ENCODE data around the gene SMC5.
"Not testable (repeated sequence)": the region's sequence is repeated elsewhere in the genome, so short reads cannot be mapped to it uniquely, and the experiment has no call there.

SMC5 gene

DNA sequence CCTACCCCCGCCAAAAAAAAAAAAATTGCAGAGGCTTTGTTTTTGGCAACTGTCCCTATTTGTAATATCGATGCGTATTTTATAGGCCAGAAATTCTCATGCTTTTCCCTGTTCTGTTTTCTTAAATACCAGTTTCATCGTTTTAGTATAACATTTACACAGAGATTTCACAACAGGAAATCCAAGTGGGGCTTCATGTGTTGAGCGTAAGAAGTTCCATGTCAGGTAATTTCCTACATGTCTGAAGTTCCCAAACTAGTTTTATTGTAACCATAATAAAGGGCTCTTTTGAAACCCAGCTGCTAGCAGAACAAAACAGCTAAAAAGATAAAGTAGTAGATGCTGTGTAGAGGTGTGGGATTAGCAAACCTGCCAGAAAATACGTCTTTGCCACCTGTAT lies 4.2 kb downstream of the SMC5 start:
- no peak for DNase-seq

DNA sequence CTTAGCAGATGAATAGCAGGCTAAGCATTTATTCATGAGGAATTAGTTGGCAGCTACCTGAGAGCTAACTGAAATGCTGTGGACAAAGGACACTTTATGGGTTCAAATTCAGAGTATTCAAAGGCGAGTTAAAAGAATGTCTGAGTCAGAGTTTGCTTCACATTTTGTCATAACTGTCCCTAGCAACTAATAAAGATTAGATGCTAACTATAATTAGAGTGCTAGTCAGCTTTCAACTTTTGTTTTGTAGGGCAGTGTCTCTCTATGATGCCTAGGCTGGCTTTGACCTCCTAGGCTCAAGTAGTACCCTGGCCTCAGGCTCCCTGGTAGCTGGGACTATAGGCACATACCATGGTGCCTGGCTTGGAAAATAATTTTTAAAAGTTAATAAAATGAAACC lies 4.6 kb downstream of the SMC5 start:
- no peak for DNase-seq

DNA sequence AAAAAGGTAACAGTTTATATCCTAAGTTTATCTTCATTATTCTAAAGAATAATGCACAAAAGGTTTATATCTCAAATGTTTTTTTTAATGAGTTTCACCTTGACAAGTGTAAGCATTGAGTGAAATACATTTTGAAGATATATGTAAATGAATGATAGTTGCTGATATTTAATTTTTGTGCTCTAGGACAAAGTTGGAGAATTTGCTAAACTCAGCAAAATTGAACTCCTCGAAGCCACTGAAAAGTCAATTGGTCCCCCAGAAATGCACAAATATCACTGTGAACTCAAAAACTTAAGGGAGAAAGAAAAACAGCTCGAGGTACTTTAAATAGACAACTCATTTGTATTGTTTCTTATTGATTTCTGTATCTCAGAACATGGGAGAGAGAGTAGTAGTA lies 19.5 kb downstream of the SMC5 start:
- DNase-seq: no peak

DNA sequence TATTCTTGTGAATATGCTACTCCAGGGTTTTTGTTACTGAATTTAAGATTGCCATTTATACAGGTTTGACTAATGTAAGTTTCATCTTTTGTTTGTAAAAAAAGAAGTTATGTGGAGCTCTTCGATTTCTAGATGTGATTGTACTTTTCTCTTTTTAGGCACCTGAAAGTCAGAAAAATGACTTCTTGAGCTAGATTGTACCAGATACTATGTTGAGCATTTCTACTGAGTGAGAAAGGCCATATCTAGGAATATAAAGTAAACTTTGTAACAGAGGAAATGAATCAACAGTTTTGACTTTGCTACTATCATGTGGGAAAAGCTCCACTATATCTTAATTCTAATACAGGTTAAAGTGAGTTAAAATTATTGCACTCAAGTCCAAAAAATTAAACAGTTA lies 25.1 kb downstream of the SMC5 start:
- no peak for DNase-seq

DNA sequence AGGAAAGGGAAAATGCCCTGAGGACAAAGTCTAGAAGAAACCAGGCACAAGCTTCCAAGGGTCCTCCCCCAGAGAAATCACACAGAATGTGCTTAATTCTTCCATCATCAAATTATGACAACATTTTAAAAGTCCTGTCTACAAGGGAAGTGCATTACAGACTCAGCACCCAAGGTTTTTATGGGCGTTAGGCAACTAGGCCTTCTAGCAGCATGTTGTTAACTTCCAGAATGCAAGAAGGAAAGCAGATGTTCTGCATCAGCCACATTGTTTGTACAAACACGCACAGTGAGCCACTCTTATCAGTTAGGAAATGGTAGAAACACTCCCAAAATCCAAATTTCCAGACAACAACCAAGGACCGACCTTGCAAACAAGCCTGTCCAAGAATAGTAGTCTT lies 26.5 kb downstream of the SMC5 start:
- DNase-seq: peak; percentile 6

DNA sequence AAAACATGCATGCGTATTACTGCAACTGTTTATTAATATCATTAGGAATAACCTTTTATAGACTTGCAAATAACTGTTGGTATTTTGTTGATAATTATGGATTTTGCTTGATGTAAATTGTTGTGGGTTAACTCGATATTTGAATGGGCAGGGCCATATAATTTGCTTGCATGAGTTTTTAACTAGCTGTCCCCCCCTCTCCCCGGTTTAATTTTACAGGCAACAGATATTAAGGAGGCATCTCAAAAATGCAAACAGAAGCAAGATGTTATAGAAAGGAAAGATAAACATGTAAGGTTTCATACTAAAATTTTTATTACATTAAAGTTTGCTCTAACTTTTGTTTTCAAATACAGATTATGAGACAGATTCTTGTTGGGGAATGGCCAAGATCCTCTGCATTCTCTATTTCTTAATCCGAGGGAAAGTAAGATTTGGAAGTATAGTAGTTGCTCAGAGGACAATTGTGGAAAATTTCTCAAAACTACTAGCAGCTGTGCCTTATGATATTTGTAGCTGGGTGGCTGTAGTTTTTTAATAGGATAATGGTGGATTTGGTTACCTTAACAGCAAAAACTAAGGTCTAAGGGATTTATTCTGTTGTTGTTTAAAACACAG lies 27.3 kb downstream of the SMC5 start:
- DNase-seq: no peak

DNA sequence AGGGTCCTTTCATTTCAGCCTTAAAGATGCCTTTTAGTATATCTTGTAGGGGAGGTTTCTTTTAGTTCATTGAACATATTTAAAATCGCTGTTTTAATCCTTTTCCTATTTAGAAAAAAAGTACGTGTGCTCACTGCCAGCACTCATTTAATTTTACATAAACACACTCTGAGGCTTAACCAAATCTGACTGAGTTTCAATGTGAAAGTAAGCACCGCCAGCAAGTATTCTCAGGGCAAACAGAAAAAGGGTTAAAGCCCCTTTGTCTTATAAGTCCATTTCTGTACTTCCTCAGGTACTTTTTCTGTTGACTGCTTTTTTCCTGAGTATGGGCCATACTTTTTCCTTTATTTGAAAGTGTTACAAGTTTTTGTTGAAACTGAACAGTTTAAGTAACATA lies 31.8 kb downstream of the SMC5 start:
- no peak for DNase-seq

DNA sequence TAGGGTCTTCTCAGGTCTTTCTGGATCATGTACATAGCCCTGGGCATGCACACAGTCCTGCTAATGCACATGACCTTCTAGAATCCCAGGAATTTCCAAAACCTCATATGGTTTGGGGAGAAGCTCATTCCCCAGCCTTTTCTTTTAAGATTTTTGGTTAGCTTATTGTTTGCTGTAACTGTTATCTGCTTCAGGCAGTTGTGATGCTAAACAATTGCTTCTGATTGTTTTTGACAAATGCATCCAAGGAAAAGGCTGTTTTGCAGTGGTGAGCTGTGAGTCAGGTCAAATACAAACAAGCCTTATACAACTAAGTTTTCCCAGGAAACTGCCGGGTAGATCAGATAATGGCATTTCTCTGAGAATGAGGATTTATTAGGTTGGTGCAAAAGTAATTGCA lies 32.7 kb downstream of the SMC5 start:
- DNase-seq: no peak

DNA sequence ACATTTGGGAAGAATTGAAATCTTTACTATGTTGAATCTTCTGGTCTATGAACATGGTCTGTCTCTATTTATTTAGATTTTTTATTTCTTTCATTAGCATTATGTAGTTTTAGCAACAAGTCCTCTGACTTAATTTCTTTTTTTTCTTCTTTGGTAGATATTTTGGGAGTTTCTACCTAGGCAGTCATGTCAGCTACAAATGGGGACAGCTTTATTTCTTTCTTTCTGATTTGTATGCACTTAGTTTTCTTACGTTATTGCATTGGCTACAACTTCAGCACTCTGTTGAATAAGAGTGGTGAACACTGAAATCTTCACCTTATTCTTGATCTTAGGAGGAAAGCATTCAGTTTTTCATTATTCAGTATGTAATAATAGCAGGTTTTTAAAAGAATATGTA lies 33.5 kb downstream of the SMC5 start:
- DNase-seq: no peak

DNA sequence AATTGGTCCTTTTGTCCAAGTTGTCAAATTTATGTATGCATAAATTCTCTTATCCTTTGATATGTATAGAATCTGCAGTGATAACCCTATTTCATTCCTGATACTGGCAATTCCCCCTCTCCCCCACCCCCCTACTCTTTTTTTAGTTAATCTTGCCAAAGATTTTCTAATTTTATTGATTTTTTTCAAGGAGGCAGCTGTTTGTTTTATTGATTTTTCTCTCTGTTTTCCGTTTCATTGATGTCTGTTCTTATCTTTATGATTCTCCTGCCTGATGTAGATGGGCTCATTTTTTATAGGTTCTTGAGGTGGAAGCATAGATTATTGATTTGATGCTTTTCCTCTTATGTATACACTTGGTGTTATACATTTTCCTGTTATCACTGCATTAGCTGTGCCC lies 34.4 kb downstream of the SMC5 start:
- no peak for DNase-seq

DNA sequence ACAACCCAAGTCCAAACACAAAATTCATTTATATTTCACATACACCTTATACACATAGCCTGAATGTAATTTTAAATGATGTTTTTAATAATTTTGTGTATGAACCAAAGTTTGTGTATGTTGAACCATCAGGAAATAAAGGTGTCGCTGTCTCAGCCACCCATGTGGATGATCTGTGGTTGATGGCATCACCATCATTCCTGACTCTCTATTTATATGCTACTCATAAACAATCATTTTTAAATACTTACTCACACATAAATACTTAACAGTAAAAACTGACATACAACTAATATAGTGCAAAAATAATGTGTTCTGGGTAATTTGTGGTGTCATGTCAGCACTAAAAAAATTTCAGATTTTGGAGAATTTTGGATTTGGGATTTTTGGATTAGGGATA lies 38.4 kb downstream of the SMC5 start:
- no peak for DNase-seq

DNA sequence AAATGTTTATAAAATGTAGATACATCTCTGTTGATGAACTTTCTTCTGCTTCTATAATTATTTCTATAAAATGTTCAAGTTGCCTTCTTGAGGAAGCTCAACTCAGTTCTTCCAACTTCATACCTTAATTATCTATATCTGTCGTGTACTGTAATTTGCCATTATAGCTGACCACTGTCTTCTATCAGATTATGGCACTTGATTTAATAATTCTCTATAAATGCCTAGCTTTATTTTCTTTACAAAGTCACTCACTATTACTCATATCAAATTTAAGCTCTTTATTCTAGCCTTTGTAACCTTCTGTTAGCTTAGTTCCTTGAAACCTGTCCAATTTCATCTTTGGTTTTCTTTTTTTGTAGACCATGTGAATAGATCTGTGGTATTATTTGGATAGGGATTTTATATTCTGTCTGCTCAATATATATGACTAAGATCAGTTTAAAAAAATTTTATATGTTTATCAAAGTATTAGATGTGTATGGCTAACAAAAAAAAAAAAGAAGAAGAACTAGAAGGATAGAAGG lies 39.5 kb downstream of the SMC5 start:
- DNase-seq: no peak

DNA sequence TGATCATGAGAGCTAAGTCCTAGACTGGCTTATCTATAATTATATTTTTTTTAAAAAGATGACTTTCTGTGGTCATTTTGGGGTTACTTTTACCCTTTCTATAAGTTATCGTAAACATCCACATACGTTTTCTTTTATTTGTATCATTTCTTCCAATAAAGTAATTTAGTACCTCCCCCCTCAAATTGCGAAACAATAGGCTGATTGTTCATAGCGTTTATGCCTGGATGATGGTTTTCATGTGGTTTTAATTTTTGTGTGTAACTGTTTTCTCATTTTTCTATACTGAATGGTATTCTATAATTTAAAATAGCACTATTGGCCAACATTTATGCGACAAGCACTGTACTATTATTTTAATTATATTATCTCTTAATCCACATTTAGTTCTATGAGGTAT lies 44.5 kb downstream of the SMC5 start:
- DNase-seq: no peak

DNA sequence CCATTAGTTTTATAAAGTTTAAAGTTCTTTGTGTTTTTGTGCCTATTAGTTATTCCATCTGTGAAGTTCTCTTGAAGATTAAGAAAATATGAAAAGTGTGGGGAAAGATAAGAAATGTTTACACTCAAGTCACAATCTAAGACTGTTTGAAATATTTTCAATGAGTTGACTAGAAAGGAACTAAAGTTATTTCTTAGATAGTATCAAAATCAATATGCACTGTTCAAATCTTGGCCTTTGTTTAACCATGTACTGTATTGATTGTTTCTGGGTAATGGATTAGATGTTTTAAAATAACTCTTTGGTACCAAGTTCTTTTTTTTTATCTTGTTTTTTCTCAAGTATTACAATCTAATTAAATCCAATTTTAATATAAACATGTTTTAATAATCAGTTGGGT lies 46.0 kb downstream of the SMC5 start:
- DNase-seq: no peak

DNA sequence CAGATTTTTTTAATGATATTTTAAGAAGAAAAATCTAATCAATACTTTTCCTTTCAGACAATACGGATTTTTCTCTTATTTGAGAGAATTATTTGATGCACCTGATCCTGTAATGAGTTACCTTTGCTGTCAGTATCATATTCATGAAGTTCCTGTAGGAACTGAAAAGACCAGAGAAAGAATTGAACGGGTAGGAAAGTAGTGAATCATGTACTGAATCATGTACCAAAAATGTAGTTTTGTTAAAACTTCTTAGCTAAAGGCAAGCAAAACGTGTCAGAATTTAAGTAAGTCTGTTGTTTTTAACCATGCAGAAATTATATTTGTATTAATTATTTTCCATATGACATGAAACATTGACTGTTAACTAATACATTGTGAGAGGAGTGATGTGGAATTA lies 56.6 kb downstream of the SMC5 start:
- DNase-seq: no peak

DNA sequence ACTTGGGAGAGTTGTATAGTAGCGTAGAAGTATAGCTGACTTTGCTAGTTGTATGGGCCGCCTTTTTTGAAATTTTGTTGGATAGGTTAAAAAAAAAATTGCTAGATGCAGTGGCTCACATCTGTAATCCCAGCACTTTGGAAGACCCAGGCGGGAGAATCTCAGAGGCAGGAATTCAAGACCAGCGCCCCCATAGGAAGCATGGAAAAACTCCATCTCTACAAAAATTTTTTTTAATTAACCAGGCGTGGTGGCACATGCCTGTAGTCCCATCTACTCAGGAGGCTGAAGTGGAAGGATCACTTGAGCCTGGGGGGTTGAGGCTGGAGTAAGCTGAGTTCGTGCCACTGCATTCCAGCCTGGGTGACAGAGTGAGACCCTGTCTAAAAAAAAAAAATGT lies 59.2 kb downstream of the SMC5 start:
- DNase-seq: no peak

DNA sequence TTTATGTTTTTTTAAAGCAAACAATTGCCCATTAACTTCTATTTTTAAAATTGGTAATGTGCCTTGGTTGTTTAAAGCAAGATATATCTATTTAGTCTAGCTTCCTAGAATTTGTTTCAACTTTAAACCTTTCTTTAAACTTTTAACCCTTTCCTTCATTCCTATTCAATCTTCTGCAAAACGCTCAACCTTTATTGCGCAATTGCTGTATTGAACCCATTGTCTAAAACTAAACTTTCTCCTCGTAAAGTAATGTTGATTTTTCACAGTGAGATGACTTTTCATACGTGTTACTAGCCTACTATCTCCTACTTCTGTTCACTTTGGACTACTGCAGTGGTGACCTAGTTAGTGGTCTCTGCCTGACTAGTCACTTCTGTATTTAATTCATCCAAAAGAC lies 63.3 kb downstream of the SMC5 start:
- DNase-seq: no peak

DNA sequence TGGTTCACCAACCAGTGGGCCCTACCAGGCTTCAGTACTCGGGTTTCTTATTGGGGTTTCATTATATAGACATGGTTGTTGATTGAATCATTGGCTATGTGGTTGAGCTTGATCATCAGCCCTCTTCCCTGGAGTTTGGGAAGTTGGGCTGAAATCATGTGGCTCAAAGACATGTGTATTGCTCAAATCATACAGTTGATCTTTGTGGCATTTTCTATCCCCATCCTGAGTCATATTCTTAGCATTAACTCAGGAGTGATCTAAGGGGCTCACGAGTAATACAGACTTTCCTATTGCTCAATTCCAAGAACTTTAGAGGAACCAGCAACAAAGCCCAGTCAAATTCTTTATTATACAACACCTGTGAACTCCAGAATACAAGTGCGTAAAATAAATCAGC lies 66.2 kb downstream of the SMC5 start:
- no peak for DNase-seq

DNA sequence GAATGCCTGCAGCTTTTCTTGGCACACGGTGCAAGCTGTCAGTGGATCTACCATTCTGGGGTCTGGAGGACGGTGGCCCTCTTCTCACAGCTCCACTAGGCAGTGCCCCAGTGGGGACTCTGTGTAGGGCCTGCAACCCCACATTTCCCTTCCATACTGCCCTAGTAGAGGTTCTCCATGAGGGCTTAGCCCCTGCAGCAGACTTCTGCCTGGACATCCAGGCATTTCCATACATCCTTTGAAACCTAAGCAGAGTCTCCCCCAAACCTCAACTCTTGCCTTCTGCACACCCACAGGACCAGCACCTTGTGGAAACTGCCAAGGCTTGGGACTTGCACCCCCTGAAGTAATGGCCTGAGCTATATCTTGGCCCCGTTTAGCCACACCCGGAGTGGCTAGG lies 69.8 kb downstream of the SMC5 start:
- DNase-seq: not testable (repeated sequence)

DNA sequence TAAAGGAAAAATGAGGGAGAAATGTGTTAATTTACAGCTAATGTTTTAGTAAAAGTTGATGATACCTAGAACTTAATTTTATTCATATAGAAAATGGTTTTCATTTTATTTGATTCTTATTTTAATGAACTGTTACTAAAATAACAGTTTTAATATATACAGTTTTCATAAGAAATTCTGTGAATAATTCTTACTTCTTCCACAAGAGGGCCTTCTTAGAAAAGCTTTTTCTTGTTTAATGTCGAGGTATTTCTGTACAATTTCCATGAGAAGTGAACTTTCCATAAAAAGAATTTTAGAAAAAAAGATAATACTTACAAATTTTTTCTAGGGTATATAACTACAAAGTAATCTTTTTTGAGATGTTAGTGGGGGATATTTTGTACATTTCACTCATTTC lies 81.8 kb downstream of the SMC5 start:
- DNase-seq: no peak

DNA sequence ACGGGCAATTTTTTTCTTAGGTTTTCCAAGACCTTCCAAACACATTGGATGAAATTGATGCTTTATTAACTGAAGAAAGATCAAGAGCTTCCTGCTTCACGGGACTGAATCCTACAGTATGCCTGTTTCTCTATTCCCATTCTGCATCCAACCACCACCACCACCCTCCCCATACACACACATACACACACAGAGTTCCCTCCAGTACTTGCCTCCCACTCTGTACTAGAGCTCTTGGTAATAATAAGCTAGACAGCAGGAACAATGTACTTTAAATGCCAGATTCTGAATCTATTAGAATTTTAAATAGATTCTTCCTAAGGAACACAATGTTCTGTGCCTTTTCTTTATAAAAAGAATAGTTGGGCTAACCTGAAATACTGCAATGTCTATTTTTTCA lies 88.3 kb downstream of the SMC5 start:
- no peak for DNase-seq

DNA sequence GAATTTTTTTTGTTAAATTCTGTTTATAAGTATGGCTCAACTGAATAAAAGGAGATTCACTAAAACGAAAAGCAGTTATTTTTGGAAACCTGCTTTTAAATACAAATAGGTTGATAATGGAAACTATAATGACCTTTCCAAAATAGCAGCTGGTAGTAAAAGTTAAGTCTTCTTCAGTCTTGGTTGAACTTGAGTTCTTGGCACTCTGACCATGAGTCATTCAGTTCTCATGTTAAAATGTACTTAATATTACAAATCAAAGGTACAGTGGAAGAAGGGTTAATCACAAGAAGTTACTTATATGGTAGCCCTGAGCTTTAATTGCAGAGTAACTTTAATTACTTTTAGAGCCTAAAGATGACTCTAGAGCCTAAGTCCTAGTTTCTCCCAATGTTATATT lies 93.6 kb downstream of the SMC5 start:
- DNase-seq: no peak

DNA sequence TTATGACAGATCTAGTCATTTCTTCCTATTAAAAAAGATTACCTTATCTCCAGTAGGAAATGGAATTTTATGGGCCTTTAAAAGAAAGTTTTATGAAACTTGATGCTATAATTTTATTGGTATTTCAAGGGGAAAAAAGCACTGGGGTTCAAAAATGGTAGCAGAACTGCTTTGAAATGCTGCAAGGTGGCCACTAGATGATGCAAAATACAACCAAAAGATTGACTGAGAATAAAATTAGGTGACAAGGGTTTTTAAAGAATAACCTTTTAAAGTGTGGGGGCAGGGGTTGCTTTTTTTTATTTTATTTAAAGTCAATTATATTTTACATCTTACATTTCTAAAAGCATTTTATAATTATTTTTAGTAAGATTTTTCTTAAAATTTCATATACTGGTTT lies 94.0 kb downstream of the SMC5 start:
- DNase-seq: no peak

DNA sequence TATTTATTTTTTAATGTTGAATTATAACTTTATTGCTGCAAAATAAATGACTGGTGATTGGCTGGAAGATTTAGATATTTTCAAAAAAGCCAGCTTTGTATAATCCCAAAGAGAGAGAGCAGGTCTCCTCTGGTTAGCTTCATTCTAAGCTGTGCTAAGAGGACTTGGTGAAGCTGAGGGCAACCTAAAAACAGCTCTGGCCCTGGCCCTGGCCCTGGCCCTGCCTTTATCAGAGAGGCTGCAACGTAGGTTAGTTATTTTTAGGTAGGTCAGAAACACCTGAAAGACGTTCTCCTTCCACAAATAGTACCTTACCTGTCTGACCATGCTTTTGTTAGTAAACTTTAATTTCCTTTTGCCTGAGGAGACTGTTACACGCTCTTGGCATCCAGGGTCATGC lies 97.0 kb downstream of the SMC5 start:
- no peak for DNase-seq

DNA sequence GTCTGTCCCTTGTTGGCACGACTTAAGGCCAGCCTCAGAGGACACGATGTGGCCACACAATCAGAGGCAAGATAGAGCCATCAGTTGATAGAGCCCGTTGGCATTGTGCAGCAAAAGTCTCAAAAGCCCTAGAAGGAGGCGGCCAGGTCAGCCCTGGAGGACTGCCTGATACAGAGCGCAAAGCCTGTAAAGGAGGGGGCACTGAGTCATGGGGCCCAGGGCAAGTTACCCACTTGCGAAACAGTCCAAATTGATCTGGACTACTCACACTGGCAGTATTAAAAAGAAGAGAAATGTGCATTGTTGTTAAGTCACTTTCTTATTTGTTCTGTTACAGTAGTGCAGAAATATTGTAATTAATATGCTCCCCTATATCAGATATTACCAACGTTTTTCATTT lies 104.2 kb downstream of the SMC5 start:
- no peak for DNase-seq

Data from right kidney (tissue), 1 donor.